HepG2 (cell line): ENCODE measurements around the gene SLC10A1. TPM values are rescaled to one million over a fixed set of nuclear protein-coding genes. Genes with fewer than 3 reads are reported as not detected.

Experiments used
- EHMT2 ChIP-seq: fragments of 200-600 bp; sonication (generic); IDR thresholded peaks from 2 replicates; pipeline ENCODE4 v1.7.0; 2017; ENCODE audit warnings: antibody characterized with exemption, low read depth, low read length, borderline replicate concordance
- JUNB ChIP-seq: sonication (generic); formaldehyde crosslinking; IDR thresholded peaks from 2 replicates; pipeline ENCODE4 v1.8.0; 2022; ENCODE audit warnings: missing genetic modification reagents, mild to moderate bottlenecking, borderline replicate concordance
- KDM6A ChIP-seq: IDR thresholded peaks from 2 replicates; pipeline ENCODE4 v1.6.1; 2016; ENCODE audit warnings: low read depth
- MTERF4 ChIP-seq: sonication (generic); formaldehyde crosslinking; IDR thresholded peaks from 2 replicates; pipeline ENCODE4 v1.8.0; 2023; ENCODE audit warnings: mild to moderate bottlenecking, missing genetic modification reagents
- NFKBIZ ChIP-seq: IDR thresholded peaks from 2 replicates; pipeline ENCODE4 v1.6.1; 2018; ENCODE audit warnings: missing genetic modification reagents, missing compliant biosample characterization
- SKI ChIP-seq: fragments of 450-650 bp; IDR thresholded peaks from one replicate; pipeline ENCODE4 v1.6.1; 2018; ENCODE audit warnings: mild to moderate bottlenecking; ENCODE audit not compliant: partially characterized antibody
- SOX5 ChIP-seq: IDR thresholded peaks from 2 replicates; pipeline ENCODE4 v1.6.1; 2016; ENCODE audit warnings: borderline replicate concordance
- U2AF1 ChIP-seq: fragments of 200-400 bp; formaldehyde crosslinking; optimal IDR thresholded peaks from 2 replicates; pipeline ENCODE3; 2017; ENCODE audit warnings: mild to moderate bottlenecking, low read depth, low read length
- ZBTB38 ChIP-seq: sonication (generic); formaldehyde crosslinking; IDR thresholded peaks from 2 replicates; pipeline ENCODE4 v1.5.1; 2020; ENCODE audit warnings: mild to moderate bottlenecking, missing genetic modification reagents
- ZNF253 ChIP-seq: sonication (generic); formaldehyde crosslinking; IDR thresholded peaks from 2 replicates; pipeline ENCODE4 v1.8.0; 2022; ENCODE audit warnings: mild to moderate bottlenecking, missing genetic modification reagents, borderline replicate concordance
- ZNF331 ChIP-seq: sonication (generic); formaldehyde crosslinking; IDR thresholded peaks from 2 replicates; pipeline ENCODE4 v1.4.0; 2020; ENCODE audit warnings: missing genetic modification reagents
- ZNF343 ChIP-seq: sonication (generic); formaldehyde crosslinking; IDR thresholded peaks from 2 replicates; pipeline ENCODE4 v1.4.0; 2020; ENCODE audit warnings: mild to moderate bottlenecking, missing genetic modification reagents
- ZNF619 ChIP-seq: sonication (generic); formaldehyde crosslinking; IDR thresholded peaks from 2 replicates; pipeline ENCODE4 v1.4.0; 2020; ENCODE audit warnings: mild to moderate bottlenecking, missing genetic modification reagents
- ZSCAN22 ChIP-seq: sonication (generic); formaldehyde crosslinking; IDR thresholded peaks from 2 replicates; pipeline ENCODE4 v1.4.0; 2020; ENCODE audit warnings: mild to moderate bottlenecking, missing genetic modification reagents
- ZSCAN29 ChIP-seq: sonication (generic); formaldehyde crosslinking; conservative IDR thresholded peaks from 2 replicates; pipeline ENCODE4 v1.4.0; 2020; ENCODE audit warnings: mild to moderate bottlenecking, missing genetic modification reagents
- polyA plus RNA-seq, 8 experiments: library from polyadenylated mRNA; depleted of rRNA in 3 of 8; stranded (reverse) in 7 of 8; unstranded in 1 of 8; fragments of >200 nt; fragmentation: Illumina TruSeq in 4 of 8; extraction: Trizol in 4 of 8; gene quantifications; 2 replicates each; pipeline versions ENCODE4 v1.2.1 to v1.2.3, GENCODE V29; 2011 to 2016; ENCODE audit warnings: low read depth in 4 of 8, missing spikeins in 1 of 8, mixed read lengths in 1 of 8; ENCODE audit not compliant: insufficient read depth in 1 of 8
- total RNA-seq, 5 experiments: library from RNA; depleted of rRNA; stranded (reverse); fragments of >200 nt; fragmentation: Illumina TruSeq; extraction: Trizol; gene quantifications; 2 replicates each; pipeline ENCODE4 v1.2.3, GENCODE V29; 2016; ENCODE audit warnings: low read depth in 1 of 5
- TF ChIP-seq, protein P1 (sequence below): sonication (generic); formaldehyde crosslinking; conservative IDR thresholded peaks from 2 replicates; pipeline ENCODE4 v1.4.0; 2020; ENCODE audit warnings: missing genetic modification reagents
- TF ChIP-seq, protein P2 (sequence below): sonication (generic); formaldehyde crosslinking; IDR thresholded peaks from 2 replicates; pipeline ENCODE4 v1.8.1; 2022; ENCODE audit warnings: low read depth, mild to moderate bottlenecking, missing genetic modification reagents
- TF ChIP-seq, protein P3 (sequence below): sonication (generic); formaldehyde crosslinking; IDR thresholded peaks from 2 replicates; pipeline ENCODE4 v1.4.0; 2020; ENCODE audit warnings: missing genetic modification reagents, mild to moderate bottlenecking, borderline replicate concordance
- TF ChIP-seq, protein P4 (sequence below): sonication (generic); formaldehyde crosslinking; IDR thresholded peaks from 2 replicates; pipeline ENCODE4 v1.4.0; 2020; ENCODE audit warnings: missing genetic modification reagents

SLC10A1 gene
- total and polyA plus RNA-seq, 2 of the 13 experiments (the other 11 are each of a cell fraction or from before 2014, with no cell fraction given), result 0.17 TPM; not detected in 1

DNA sequence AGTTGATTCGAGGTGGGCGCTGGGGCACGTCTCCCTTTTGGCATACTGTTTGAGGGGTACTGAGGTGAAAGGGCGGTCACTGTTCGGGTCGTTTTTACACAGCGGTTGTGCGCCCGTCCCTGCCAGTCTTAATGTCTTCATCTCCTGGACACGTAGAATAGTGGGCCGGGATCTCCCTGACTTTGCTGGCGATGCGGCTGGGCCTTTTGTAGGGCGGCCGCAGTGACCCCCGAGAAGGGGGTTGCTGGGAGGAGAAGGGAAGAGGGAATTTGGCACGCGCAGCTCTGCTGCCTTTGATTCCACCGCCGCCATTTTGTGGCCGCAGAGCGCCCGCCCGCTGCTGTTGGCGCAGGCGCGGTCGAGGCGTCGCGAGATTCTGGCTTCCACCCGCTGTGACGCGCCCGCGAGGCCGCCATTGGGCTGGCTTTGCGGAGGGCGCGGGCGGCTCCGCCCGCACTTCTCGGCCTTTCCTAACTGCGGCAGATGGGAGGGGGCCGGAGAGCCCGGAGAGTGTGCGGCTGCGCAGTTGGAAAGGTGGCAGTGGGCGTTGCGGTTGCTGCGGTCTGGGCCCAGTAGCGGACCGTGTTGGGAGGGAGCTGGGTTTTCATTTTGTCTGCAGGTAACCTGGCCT lies 29.6 kb downstream of the SLC10A1 start (continued):
- TF ChIP-seq, protein P1, sequence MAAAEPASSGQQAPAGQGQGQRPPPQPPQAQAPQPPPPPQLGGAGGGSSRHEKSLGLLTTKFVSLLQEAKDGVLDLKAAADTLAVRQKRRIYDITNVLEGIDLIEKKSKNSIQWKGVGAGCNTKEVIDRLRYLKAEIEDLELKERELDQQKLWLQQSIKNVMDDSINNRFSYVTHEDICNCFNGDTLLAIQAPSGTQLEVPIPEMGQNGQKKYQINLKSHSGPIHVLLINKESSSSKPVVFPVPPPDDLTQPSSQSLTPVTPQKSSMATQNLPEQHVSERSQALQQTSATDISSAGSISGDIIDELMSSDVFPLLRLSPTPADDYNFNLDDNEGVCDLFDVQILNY, result 0 out of 2 replicates have a peak, but pooled peaks have one; percentile 40
- TF ChIP-seq NFKBIZ (CRISPR knock-in tag) (no peak), SKI (no peak), KDM6A (CRISPR knock-in tag) (no peak), JUNB (no peak), ZNF331 (CRISPR knock-in tag) (peak; percentile 38; the same call in 1 of the 2 replicates), SOX5 (CRISPR knock-in tag) (no peak; the same call in 1 of the 2 replicates), ZNF619 (CRISPR knock-in tag) (no peak), U2AF1 (no peak), ZSCAN22 (CRISPR knock-in tag) (0 out of 2 replicates have a peak, but pooled peaks have one; percentile 57), ZNF253 (CRISPR knock-in tag) (no peak), ZSCAN29 (CRISPR knock-in tag) (no peak), ZNF343 (CRISPR knock-in tag) (no peak), ZBTB38 (CRISPR knock-in tag) (0 out of 2 replicates have a peak, but pooled peaks have one; percentile 49), MTERF4 (CRISPR knock-in tag) (no peak), EHMT2 (no peak)
- TF ChIP-seq, protein P2, sequence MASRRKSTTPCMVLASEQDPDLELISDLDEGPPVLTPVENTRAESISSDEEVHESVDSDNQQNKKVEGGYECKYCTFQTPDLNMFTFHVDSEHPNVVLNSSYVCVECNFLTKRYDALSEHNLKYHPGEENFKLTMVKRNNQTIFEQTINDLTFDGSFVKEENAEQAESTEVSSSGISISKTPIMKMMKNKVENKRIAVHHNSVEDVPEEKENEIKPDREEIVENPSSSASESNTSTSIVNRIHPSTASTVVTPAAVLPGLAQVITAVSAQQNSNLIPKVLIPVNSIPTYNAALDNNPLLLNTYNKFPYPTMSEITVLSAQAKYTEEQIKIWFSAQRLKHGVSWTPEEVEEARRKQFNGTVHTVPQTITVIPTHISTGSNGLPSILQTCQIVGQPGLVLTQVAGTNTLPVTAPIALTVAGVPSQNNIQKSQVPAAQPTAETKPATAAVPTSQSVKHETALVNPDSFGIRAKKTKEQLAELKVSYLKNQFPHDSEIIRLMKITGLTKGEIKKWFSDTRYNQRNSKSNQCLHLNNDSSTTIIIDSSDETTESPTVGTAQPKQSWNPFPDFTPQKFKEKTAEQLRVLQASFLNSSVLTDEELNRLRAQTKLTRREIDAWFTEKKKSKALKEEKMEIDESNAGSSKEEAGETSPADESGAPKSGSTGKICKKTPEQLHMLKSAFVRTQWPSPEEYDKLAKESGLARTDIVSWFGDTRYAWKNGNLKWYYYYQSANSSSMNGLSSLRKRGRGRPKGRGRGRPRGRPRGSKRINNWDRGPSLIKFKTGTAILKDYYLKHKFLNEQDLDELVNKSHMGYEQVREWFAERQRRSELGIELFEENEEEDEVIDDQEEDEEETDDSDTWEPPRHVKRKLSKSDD (CRISPR knock-in tag), result 0 out of 2 replicates have a peak, but pooled peaks have one; percentile 44
- TF ChIP-seq, protein P3, sequence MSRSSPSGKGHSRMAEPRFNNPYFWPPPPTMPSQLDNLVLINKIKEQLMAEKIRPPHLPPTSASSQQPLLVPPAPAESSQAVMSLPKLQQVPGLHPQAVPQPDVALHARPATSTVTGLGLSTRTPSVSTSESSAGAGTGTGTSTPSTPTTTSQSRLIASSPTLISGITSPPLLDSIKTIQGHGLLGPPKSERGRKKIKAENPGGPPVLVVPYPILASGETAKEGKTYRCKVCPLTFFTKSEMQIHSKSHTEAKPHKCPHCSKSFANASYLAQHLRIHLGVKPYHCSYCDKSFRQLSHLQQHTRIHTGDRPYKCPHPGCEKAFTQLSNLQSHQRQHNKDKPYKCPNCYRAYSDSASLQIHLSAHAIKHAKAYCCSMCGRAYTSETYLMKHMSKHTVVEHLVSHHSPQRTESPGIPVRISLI (CRISPR knock-in tag), result no peak
- TF ChIP-seq, protein P4, sequence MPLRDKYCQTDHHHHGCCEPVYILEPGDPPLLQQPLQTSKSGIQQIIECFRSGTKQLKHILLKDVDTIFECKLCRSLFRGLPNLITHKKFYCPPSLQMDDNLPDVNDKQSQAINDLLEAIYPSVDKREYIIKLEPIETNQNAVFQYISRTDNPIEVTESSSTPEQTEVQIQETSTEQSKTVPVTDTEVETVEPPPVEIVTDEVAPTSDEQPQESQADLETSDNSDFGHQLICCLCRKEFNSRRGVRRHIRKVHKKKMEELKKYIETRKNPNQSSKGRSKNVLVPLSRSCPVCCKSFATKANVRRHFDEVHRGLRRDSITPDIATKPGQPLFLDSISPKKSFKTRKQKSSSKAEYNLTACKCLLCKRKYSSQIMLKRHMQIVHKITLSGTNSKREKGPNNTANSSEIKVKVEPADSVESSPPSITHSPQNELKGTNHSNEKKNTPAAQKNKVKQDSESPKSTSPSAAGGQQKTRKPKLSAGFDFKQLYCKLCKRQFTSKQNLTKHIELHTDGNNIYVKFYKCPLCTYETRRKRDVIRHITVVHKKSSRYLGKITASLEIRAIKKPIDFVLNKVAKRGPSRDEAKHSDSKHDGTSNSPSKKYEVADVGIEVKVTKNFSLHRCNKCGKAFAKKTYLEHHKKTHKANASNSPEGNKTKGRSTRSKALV (CRISPR knock-in tag), result no peak
